ENCODE measurements around the gene GRIA4. TPM values are rescaled to one million over a fixed set of nuclear protein-coding genes. Genes with fewer than 3 reads are reported as not detected.

GRIA4 gene
- total and polyA plus RNA-seq, 2 donors (not counting 1 experiment from before 2014, with no cell fraction given), result not detected

- Histone ChIP-seq H3K9me3 (ENCODE audit: control extremely low read depth in 1 of 3, control insufficient read depth in 2 of 3, insufficient read depth in 1 of 3, low read length in 2 of 3) (no peaks in the 10 kb centered on the region), H3K79me2 (ENCODE audit: control insufficient read depth, insufficient read depth, low read length) (no peaks in the 10 kb centered on the region), H2AFZ (ENCODE audit: insufficient read depth, low read depth, low read length, poor library complexity, severe bottlenecking) (no peak overlapping the region), H3K4me2 (replicated peaks; ENCODE audit: low read depth, low read length, poor library complexity, severe bottlenecking) (no peak overlapping the region), H3K27ac (ENCODE audit: low read length in 2 of 2) (no peak overlapping the region), H3K9ac (ENCODE audit: low read length) (no peak overlapping the region), H3K27me3 (replicated peaks in 1 of 4; ENCODE audit: control extremely low read depth in 1 of 4, control insufficient read depth in 3 of 4, insufficient read depth in 4 of 4, low read length in 3 of 4) (no peaks in the 10 kb centered on the region), H3K4me3 (ENCODE audit: control extremely low read depth in 1 of 5, extremely low read depth in 1 of 5, insufficient read depth in 1 of 5, low read depth in 2 of 5, low read length in 4 of 5) (no peak overlapping the region), H4K20me1 (ENCODE audit: control insufficient read depth, insufficient read depth, low read length, poor library complexity, severe bottlenecking) (no peaks in the 10 kb centered on the region), H3K36me3 (replicated peaks in 1 of 2; ENCODE audit: control extremely low read depth in 1 of 2, control insufficient read depth in 1 of 2, extremely low read depth in 1 of 2, insufficient read depth in 2 of 2, low read length in 1 of 2) (no peaks in the 10 kb centered on the region), H3K4me1 (ENCODE audit: control insufficient read depth in 2 of 2, insufficient read depth in 2 of 2, low read length in 2 of 2) (no peaks in the 10 kb centered on the region)
- H3K4me3 Mint-ChIP-seq, result no peak overlapping the region
- no peaks in the 10 kb centered on the region for H3K9me3 Mint-ChIP-seq (ENCODE audit: insufficient read depth)
- peaks cover 9% of the 10 kb centered on the region for H3K27me3 Mint-ChIP-seq
- POLR2A ChIA-PET, result no interaction called here
- H3K27ac Mint-ChIP-seq, result no peak overlapping the region
- WGBS (ENCODE audit: insufficient coverage), result no CpG with 5 or more reads among the region's 2 CpGs
- ATAC-seq (ENCODE audit: low read depth) (no peak), DNase-seq (no peak)
- H3K4me1 Mint-ChIP-seq, result no peaks in the 10 kb centered on the region
- CTCF ChIA-PET, result no interaction called here
- intact Hi-C loops (cut with micrococcal nuclease), result no loop called here
- TF ChIP-seq EZH2 (IDR thresholded peaks at IDR 0.05; ENCODE audit: borderline replicate concordance, insufficient read depth, low read depth, low read length, poor library complexity, severe bottlenecking), result no peak
- no peak for TF ChIP-seq CTCF (IDR thresholded peaks at IDR 0.05)
Observed at GRCh38 chr11:105823495-105824033, 213.7 kb downstream of the GRIA4 start.

GRCh38 chr11:105824457-105825013 is 214.7 kb downstream of the GRIA4 start:
- no peak overlapping the region for H3K4me2 ChIP-seq (replicated peaks; ENCODE audit: low read depth, low read length, poor library complexity, severe bottlenecking)
- H3K27me3 Mint-ChIP-seq, result peaks cover 9% of the 10 kb centered on the region
- H3K4me3 ChIP-seq (ENCODE audit: control extremely low read depth in 1 of 5, extremely low read depth in 1 of 5, insufficient read depth in 1 of 5, low read depth in 2 of 5, low read length in 4 of 5), result no peak overlapping the region
- no peak for TF ChIP-seq CTCF (IDR thresholded peaks at IDR 0.05)
- TF ChIP-seq EZH2 (IDR thresholded peaks at IDR 0.05; ENCODE audit: borderline replicate concordance, insufficient read depth, low read depth, low read length, poor library complexity, severe bottlenecking), result no peak
- no peak overlapping the region for H3K27ac Mint-ChIP-seq
- intact Hi-C loops (cut with micrococcal nuclease), result no loop called here
- H3K4me1 ChIP-seq (ENCODE audit: control insufficient read depth in 2 of 2, insufficient read depth in 2 of 2, low read length in 2 of 2), result peaks cover 6 to 8% of the 10 kb centered on the region in 2 donors
- no peak overlapping the region for H3K4me3 Mint-ChIP-seq
- ChIA-PET CTCF (no interaction called here), POLR2A (no interaction called here)
- no peaks in the 10 kb centered on the region for H3K9me3 ChIP-seq (ENCODE audit: control extremely low read depth in 1 of 3, control insufficient read depth in 2 of 3, insufficient read depth in 1 of 3, low read length in 2 of 3)
- no peak overlapping the region for H3K27ac ChIP-seq (ENCODE audit: low read length in 2 of 2)
- no peak overlapping the region for H2AFZ ChIP-seq (ENCODE audit: insufficient read depth, low read depth, low read length, poor library complexity, severe bottlenecking)
- no peaks in the 10 kb centered on the region for H3K79me2 ChIP-seq (ENCODE audit: control insufficient read depth, insufficient read depth, low read length)
- no peaks in the 10 kb centered on the region for H3K27me3 ChIP-seq (replicated peaks in 1 of 4; ENCODE audit: control extremely low read depth in 1 of 4, control insufficient read depth in 3 of 4, insufficient read depth in 4 of 4, low read length in 3 of 4)
- H3K9me3 Mint-ChIP-seq (ENCODE audit: insufficient read depth), result no peaks in the 10 kb centered on the region
- DNase-seq, result no peak
- H3K4me1 Mint-ChIP-seq, result peaks cover 9% of the 10 kb centered on the region
- no peaks in the 10 kb centered on the region for H3K36me3 ChIP-seq (replicated peaks in 1 of 2; ENCODE audit: control extremely low read depth in 1 of 2, control insufficient read depth in 1 of 2, extremely low read depth in 1 of 2, insufficient read depth in 2 of 2, low read length in 1 of 2)
- H3K9ac ChIP-seq (ENCODE audit: low read length), result no peak overlapping the region
- H4K20me1 ChIP-seq (ENCODE audit: control insufficient read depth, insufficient read depth, low read length, poor library complexity, severe bottlenecking), result no peaks in the 10 kb centered on the region
- no peak for ATAC-seq (ENCODE audit: low read depth)
- WGBS (ENCODE audit: insufficient coverage), result 83% methylated on average over 4 of the region's 10 CpGs

All from B cell (primary cell).